MCF 10A (cell line): ENCODE measurements around the gene DET1. TPM values are rescaled to one million over a fixed set of nuclear protein-coding genes. Genes with fewer than 3 reads are reported as not detected.

ENCODE experiments used
- BruUV-seq: library from RNA; stranded (reverse); fragments of 400-500 nt; replicated peaks from 2 replicates; lab custom pipeline; 2021; lab: Mats Ljungman, UMichigan
- CTCF ChIA-PET: fragments of 300-600 bp; sonication (Branson Sonifier 250); formaldehyde crosslinking; extraction: SDS; loops from one replicate; lab custom pipeline; 2021; ENCODE audit warnings: antibody characterized with exemption, inconsistent platforms; lab: Yijun Ruan, JAX
- POLR2A ChIA-PET: fragments of 300-600, 350-650 bp; sonication (Branson Sonifier 250); formaldehyde crosslinking; extraction: SDS; loops from one replicate; lab custom pipeline; 2020; ENCODE audit warnings: antibody characterized with exemption, inconsistent platforms; lab: Yijun Ruan, JAX
- DNase-seq: peaks from one replicate; pipeline ENCODE4 v3.0.0-alpha.2; 2018; ENCODE audit not compliant: unreplicated experiment
- H3K27ac Mint-ChIP-seq: one replicate; pipeline ENCODE4 v1.8.0; 2022; ENCODE audit warnings: mild to moderate bottlenecking, low read depth, mixed read lengths; ENCODE audit not compliant: unreplicated experiment
- H3K27me3 Mint-ChIP-seq: one replicate; pipeline ENCODE4 v1.8.0; 2022; ENCODE audit warnings: mixed read lengths; ENCODE audit not compliant: insufficient read depth, unreplicated experiment
- H3K36me3 Mint-ChIP-seq: one replicate; pipeline ENCODE4 v1.8.0; 2022; ENCODE audit warnings: mild to moderate bottlenecking, moderate library complexity, mixed read lengths; ENCODE audit not compliant: insufficient read depth, unreplicated experiment
- H3K4me1 Mint-ChIP-seq: one replicate; pipeline ENCODE4 v1.8.0; 2022; ENCODE audit warnings: mixed read lengths; ENCODE audit not compliant: insufficient read depth, unreplicated experiment
- H3K4me3 Mint-ChIP-seq: one replicate; pipeline ENCODE4 v1.8.0; 2022; ENCODE audit warnings: mild to moderate bottlenecking, moderate library complexity, mixed read lengths; ENCODE audit not compliant: unreplicated experiment
- H3K9me3 Mint-ChIP-seq: one replicate; pipeline ENCODE4 v1.8.0; 2022; ENCODE audit warnings: mixed read lengths; ENCODE audit not compliant: unreplicated experiment
- intact Hi-C: fragments of 100-400 bp; cut with micrococcal nuclease; formaldehyde crosslinking; loops from 2 replicates; pipeline ENCODE4 v1.14.1; 2022
- total RNA-seq: library from RNA; stranded (reverse); gene quantifications from 2 replicates; pipeline ENCODE4 v1.2.3, GENCODE V29; 2022
- TF ChIP-seq, protein P1 (sequence below): fragments of 200-600 bp; IDR thresholded peaks from one replicate; pipeline ENCODE4 v1.8.0; 2022; ENCODE audit warnings: antibody characterized with exemption, mild to moderate bottlenecking; ENCODE audit not compliant: unreplicated experiment

The DET1 gene
- total RNA-seq, 1 experiment from 2014 or later = 5.1 TPM

DNA sequence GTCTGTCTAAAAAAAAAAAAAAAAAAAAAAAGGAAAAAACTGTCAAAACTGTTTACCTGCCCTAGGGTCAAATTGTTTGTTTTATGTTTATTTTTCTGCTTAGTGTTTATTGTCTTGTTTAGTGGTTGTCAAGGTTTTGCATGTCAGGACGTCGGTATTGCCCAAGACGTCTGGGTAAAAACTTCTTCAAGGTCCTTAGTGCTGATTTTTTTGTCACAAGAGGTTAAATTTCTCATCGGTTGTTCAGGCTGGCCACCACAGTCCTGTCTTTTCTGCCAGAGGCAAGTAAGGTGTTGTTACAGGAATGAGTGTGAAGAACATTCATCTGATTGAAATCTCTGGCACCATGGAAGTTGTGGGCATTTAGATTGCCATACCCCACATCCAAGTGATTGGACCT is 7.0 kb downstream of the DET1 start:
- H3K27ac Mint-ChIP-seq = no peak overlapping the region

DNA sequence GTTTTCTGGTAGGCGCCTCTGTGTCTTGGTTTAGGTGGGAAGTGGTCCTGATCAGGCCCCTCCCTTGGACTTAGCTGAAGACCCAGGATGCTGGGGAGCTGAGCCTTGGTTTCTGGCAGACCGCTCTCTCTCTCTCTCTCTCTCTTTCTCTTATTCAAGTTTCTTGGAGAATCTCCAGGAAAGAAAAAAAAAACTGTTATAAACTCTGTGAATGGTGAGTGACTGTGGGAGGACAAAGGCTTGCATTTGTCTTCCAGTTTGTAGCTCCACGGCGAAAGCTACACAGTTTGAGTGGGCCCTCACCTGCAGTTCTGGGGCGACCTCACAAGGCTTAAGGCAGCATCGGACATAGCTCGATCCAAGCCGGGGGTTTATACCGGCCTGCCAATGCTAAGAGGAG is 7.5 kb downstream of the DET1 start:
- CTCF ChIA-PET = no interaction called here
- TF ChIP-seq, protein P1, sequence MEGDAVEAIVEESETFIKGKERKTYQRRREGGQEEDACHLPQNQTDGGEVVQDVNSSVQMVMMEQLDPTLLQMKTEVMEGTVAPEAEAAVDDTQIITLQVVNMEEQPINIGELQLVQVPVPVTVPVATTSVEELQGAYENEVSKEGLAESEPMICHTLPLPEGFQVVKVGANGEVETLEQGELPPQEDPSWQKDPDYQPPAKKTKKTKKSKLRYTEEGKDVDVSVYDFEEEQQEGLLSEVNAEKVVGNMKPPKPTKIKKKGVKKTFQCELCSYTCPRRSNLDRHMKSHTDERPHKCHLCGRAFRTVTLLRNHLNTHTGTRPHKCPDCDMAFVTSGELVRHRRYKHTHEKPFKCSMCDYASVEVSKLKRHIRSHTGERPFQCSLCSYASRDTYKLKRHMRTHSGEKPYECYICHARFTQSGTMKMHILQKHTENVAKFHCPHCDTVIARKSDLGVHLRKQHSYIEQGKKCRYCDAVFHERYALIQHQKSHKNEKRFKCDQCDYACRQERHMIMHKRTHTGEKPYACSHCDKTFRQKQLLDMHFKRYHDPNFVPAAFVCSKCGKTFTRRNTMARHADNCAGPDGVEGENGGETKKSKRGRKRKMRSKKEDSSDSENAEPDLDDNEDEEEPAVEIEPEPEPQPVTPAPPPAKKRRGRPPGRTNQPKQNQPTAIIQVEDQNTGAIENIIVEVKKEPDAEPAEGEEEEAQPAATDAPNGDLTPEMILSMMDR = no peak
- no peaks in the 10 kb centered on the region for H3K27me3 Mint-ChIP-seq
- H3K9me3 Mint-ChIP-seq = no peaks in the 10 kb centered on the region
- no peak overlapping the region for H3K27ac Mint-ChIP-seq
- no peak overlapping the region for H3K4me3 Mint-ChIP-seq
- intact Hi-C loops = no loop called here
- no peak for DNase-seq
- no TSS peak for BruUV-seq
- no peaks in the 10 kb centered on the region for H3K4me1 Mint-ChIP-seq
- POLR2A ChIA-PET = no interaction called here
- no peaks in the 10 kb centered on the region for H3K36me3 Mint-ChIP-seq

More for the DNA sequence above, 7.0 kb downstream of the DET1 start:
- H3K36me3 Mint-ChIP-seq = no peaks in the 10 kb centered on the region
- no peak overlapping the region for H3K4me3 Mint-ChIP-seq
- no peaks in the 10 kb centered on the region for H3K27me3 Mint-ChIP-seq
- ChIA-PET POLR2A (no interaction called here), CTCF (no interaction called here)
- no peaks in the 10 kb centered on the region for H3K9me3 Mint-ChIP-seq
- TF ChIP-seq, protein P1 = no peak
- H3K4me1 Mint-ChIP-seq = no peaks in the 10 kb centered on the region
- intact Hi-C loops = no loop called here
- DNase-seq = no peak
- BruUV-seq = no TSS peak

GRCh38 chr15:88537591-88538317 is 8.7 kb downstream of the DET1 start:
- no peak overlapping the region for H3K27ac Mint-ChIP-seq
- no TSS peak for BruUV-seq
- CTCF ChIA-PET = no interaction called here

GRCh38 chr15:88535607-88536313 is 10.7 kb downstream of the DET1 start:
- Mint-ChIP-seq H3K27ac (no peak overlapping the region), H3K4me3 (no peak overlapping the region), H3K36me3 (peaks cover 9% of the 10 kb centered on the region), H3K4me1 (no peaks in the 10 kb centered on the region), H3K9me3 (no peaks in the 10 kb centered on the region), H3K27me3 (no peaks in the 10 kb centered on the region)
- BruUV-seq = no TSS peak
- CTCF ChIA-PET = interaction anchor here (0.7 kb wide), 1 partner anchor 1242 kb away, joined by 4 read pairs; no protein-coding TSS in a partner anchor
- POLR2A ChIA-PET = no interaction called here
- no peak for DNase-seq
- TF ChIP-seq, protein P1 = no peak
- intact Hi-C loops = no loop called here

More at GRCh38 chr15:88537591-88538317, 8.7 kb downstream of the DET1 start:
- intact Hi-C loops = no loop called here
- Mint-ChIP-seq H3K36me3 (no peaks in the 10 kb centered on the region), H3K4me3 (no peak overlapping the region), H3K4me1 (no peaks in the 10 kb centered on the region), H3K9me3 (no peaks in the 10 kb centered on the region), H3K27me3 (no peaks in the 10 kb centered on the region)
- DNase-seq = no peak
- TF ChIP-seq, protein P1 = no peak
- POLR2A ChIA-PET = no interaction called here
